ENCODE data around the gene NF1. TPM values are rescaled to one million over a fixed set of nuclear protein-coding genes. Genes with fewer than 3 reads are reported as not detected.
"Not testable (repeated sequence)": the region's sequence is repeated elsewhere in the genome, so short reads cannot be mapped to it uniquely, and the experiment has no call there.

The NF1 gene, protein sequence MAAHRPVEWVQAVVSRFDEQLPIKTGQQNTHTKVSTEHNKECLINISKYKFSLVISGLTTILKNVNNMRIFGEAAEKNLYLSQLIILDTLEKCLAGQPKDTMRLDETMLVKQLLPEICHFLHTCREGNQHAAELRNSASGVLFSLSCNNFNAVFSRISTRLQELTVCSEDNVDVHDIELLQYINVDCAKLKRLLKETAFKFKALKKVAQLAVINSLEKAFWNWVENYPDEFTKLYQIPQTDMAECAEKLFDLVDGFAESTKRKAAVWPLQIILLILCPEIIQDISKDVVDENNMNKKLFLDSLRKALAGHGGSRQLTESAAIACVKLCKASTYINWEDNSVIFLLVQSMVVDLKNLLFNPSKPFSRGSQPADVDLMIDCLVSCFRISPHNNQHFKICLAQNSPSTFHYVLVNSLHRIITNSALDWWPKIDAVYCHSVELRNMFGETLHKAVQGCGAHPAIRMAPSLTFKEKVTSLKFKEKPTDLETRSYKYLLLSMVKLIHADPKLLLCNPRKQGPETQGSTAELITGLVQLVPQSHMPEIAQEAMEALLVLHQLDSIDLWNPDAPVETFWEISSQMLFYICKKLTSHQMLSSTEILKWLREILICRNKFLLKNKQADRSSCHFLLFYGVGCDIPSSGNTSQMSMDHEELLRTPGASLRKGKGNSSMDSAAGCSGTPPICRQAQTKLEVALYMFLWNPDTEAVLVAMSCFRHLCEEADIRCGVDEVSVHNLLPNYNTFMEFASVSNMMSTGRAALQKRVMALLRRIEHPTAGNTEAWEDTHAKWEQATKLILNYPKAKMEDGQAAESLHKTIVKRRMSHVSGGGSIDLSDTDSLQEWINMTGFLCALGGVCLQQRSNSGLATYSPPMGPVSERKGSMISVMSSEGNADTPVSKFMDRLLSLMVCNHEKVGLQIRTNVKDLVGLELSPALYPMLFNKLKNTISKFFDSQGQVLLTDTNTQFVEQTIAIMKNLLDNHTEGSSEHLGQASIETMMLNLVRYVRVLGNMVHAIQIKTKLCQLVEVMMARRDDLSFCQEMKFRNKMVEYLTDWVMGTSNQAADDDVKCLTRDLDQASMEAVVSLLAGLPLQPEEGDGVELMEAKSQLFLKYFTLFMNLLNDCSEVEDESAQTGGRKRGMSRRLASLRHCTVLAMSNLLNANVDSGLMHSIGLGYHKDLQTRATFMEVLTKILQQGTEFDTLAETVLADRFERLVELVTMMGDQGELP (N-terminal part only)
- polyA plus RNA-seq (2013, experiment 1 of 2) = 34.5 TPM
- polyA plus RNA-seq (2013, experiment 2 of 2) = 28.0 TPM

- Histone ChIP-seq H3K4me3 (ENCODE audit: extremely low read depth, insufficient read depth, low read length, poor library complexity, severe bottlenecking) (peak within 1 kb of the TSS; percentile 93), H3K9me3 (ENCODE audit: control insufficient read depth, low read length) (no peaks in the 10 kb centered on the region), H3K27ac (ENCODE audit: low read depth, low read length, severe bottlenecking) (peak within 1 kb of the TSS; percentile 94), H3K36me3 (ENCODE audit: control insufficient read depth, insufficient read depth, low read length) (peaks cover 10% of the 10 kb centered on the region), H3K4me1 (ENCODE audit: control insufficient read depth, insufficient read depth, low read length, poor library complexity, severe bottlenecking) (peaks cover 10% of the 10 kb centered on the region)
- WGBS, 2 experiments (ENCODE audit: insufficient coverage in 2 of 2) = 1% methylated on average over 20 of the region's 45 CpGs
Measured at GRCh38 chr17:31094600-31095235, at the start of gene NF1. Gene NF1, plus strand, starts transcription at chr17:31094977. Its CDS starts 333 bp downstream, at chr17:31095310.

DNA sequence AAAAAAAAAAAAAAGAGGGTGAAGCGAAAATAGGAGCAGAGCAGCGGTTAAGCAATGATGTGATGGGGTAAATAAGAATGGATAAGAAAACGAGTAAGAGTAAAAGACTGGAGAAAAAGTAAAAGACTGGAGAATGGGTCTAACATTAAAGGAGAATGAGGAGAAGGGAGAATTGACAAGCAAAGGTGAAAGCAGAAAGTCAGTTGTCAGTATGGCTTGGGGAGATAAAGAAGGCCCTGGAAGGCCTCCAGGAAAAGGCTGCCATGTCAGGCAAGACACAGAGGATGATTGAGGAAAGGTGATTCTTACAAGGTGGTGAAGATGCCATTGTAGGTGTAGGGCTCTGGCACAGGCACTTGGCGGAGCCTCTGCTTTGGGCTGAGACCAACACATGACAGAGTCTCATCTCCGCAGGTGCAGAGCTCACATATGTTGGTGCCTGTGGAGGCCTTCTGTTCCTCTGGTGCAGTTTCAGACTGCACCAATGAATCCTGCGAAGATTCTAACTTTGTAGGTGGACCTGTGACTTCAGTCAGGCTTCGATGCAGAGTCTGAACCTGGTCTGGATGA is 47.8 kb upstream of the NF1 start:
- H3K27ac ChIP-seq (ENCODE audit: low read depth, low read length, severe bottlenecking); H3K9me3 ChIP-seq (ENCODE audit: control insufficient read depth, low read length); H3K4me3 ChIP-seq (ENCODE audit: extremely low read depth, insufficient read depth, low read length, poor library complexity, severe bottlenecking); H3K4me1 ChIP-seq (ENCODE audit: control insufficient read depth, insufficient read depth, low read length, poor library complexity, severe bottlenecking); H3K36me3 ChIP-seq (ENCODE audit: control insufficient read depth, insufficient read depth, low read length): not testable (repeated sequence)
- WGBS, 2 experiments (ENCODE audit: insufficient coverage in 2 of 2) = no CpG with 5 or more reads among the region's 7 CpGs

- H3K36me3 ChIP-seq (ENCODE audit: control insufficient read depth, insufficient read depth, low read length) = no peaks in the 10 kb centered on the region
- H3K4me1 ChIP-seq (ENCODE audit: control insufficient read depth, insufficient read depth, low read length, poor library complexity, severe bottlenecking) = peaks cover 14% of the 10 kb centered on the region
- H3K4me3 ChIP-seq (ENCODE audit: extremely low read depth, insufficient read depth, low read length, poor library complexity, severe bottlenecking) = no peak overlapping the region
- H3K27ac ChIP-seq (ENCODE audit: low read depth, low read length, severe bottlenecking) = no peak overlapping the region
- H3K9me3 ChIP-seq (ENCODE audit: control insufficient read depth, low read length) = peaks cover 4% of the 10 kb centered on the region
Measured at GRCh38 chr17:31048142-31048541, 46.6 kb upstream of the NF1 start.

DNA sequence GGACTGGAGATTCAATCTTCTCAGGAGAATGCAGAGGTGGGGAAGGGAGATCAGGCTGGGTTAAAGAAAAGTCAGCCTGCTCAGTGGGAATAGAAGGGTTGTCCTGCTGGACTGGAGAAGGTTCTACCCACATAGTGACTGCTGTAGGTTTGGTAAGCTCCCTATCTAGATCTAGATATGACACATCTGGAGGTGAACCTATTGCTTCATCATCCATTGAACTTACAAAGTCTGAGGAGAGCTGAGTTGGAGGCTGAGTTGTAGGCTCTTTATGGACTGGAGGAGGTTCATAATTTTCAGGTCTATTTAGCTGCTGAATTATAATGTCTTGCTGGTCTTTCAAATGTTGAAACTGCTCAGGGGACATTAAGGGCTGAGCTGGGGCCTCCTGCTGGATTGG is 46.0 kb upstream of the NF1 start:
- no peaks in the 10 kb centered on the region for H3K36me3 ChIP-seq (ENCODE audit: control insufficient read depth, insufficient read depth, low read length)
- peaks cover 18% of the 10 kb centered on the region for H3K4me1 ChIP-seq (ENCODE audit: control insufficient read depth, insufficient read depth, low read length, poor library complexity, severe bottlenecking)
- H3K27ac ChIP-seq (ENCODE audit: low read depth, low read length, severe bottlenecking) = no peak overlapping the region
- H3K9me3 ChIP-seq (ENCODE audit: control insufficient read depth, low read length) = peaks cover 4% of the 10 kb centered on the region
- H3K4me3 ChIP-seq (ENCODE audit: extremely low read depth, insufficient read depth, low read length, poor library complexity, severe bottlenecking) = no peak overlapping the region

GRCh38 chr17:31050948-31051347 is 43.8 kb upstream of the NF1 start:
- H3K4me3 ChIP-seq (ENCODE audit: extremely low read depth, insufficient read depth, low read length, poor library complexity, severe bottlenecking) = no peak overlapping the region
- H3K9me3 ChIP-seq (ENCODE audit: control insufficient read depth, low read length) = peaks cover 4% of the 10 kb centered on the region
- no peak overlapping the region for H3K27ac ChIP-seq (ENCODE audit: low read depth, low read length, severe bottlenecking)
- H3K4me1 ChIP-seq (ENCODE audit: control insufficient read depth, insufficient read depth, low read length, poor library complexity, severe bottlenecking) = peaks cover 18% of the 10 kb centered on the region
- 93 to 94% methylated on average over 8 of the region's 9 CpGs for whole genome bisulfite sequencing, 2 experiments (ENCODE audit: insufficient coverage in 2 of 2)
- no peaks in the 10 kb centered on the region for H3K36me3 ChIP-seq (ENCODE audit: control insufficient read depth, insufficient read depth, low read length)

- H3K9me3 ChIP-seq (ENCODE audit: control insufficient read depth, low read length) = peaks cover 4% of the 10 kb centered on the region
- H3K4me3 ChIP-seq (ENCODE audit: extremely low read depth, insufficient read depth, low read length, poor library complexity, severe bottlenecking) = no peak overlapping the region
- H3K27ac ChIP-seq (ENCODE audit: low read depth, low read length, severe bottlenecking) = no peak overlapping the region
- 80 to 100% methylated on average over 1 of the region's 2 CpGs for whole genome bisulfite sequencing, 2 experiments (ENCODE audit: insufficient coverage in 2 of 2)
- H3K4me1 ChIP-seq (ENCODE audit: control insufficient read depth, insufficient read depth, low read length, poor library complexity, severe bottlenecking) = peaks cover 18% of the 10 kb centered on the region
- no peaks in the 10 kb centered on the region for H3K36me3 ChIP-seq (ENCODE audit: control insufficient read depth, insufficient read depth, low read length)
Measured at GRCh38 chr17:31051506-31051905, 43.3 kb upstream of the NF1 start.

GRCh38 chr17:31052187-31052889 is 42.4 kb upstream of the NF1 start:
- Histone ChIP-seq H3K27ac (ENCODE audit: low read depth, low read length, severe bottlenecking) (peak overlapping the region; percentile 73), H3K4me3 (ENCODE audit: extremely low read depth, insufficient read depth, low read length, poor library complexity, severe bottlenecking) (no peak overlapping the region)

GRCh38 chr17:31053071-31053470 is 41.7 kb upstream of the NF1 start:
- Histone ChIP-seq H3K36me3 (ENCODE audit: control insufficient read depth, insufficient read depth, low read length) (no peaks in the 10 kb centered on the region), H3K27ac (ENCODE audit: low read depth, low read length, severe bottlenecking) (no peak overlapping the region), H3K4me1 (ENCODE audit: control insufficient read depth, insufficient read depth, low read length, poor library complexity, severe bottlenecking) (peaks cover 18% of the 10 kb centered on the region), H3K4me3 (ENCODE audit: extremely low read depth, insufficient read depth, low read length, poor library complexity, severe bottlenecking) (no peak overlapping the region), H3K9me3 (ENCODE audit: control insufficient read depth, low read length) (peaks cover 4% of the 10 kb centered on the region)
- 100% methylated on average over 1 to 3 of the region's 4 CpGs for WGBS, 2 experiments (ENCODE audit: insufficient coverage in 2 of 2)

More at GRCh38 chr17:31052187-31052889, 42.4 kb upstream of the NF1 start:
- 86 to 88% methylated on average over 6 to 7 of the region's 9 CpGs for WGBS, 2 experiments (ENCODE audit: insufficient coverage in 2 of 2)
- Histone ChIP-seq H3K9me3 (ENCODE audit: control insufficient read depth, low read length) (peaks cover 4% of the 10 kb centered on the region), H3K4me1 (ENCODE audit: control insufficient read depth, insufficient read depth, low read length, poor library complexity, severe bottlenecking) (peaks cover 18% of the 10 kb centered on the region), H3K36me3 (ENCODE audit: control insufficient read depth, insufficient read depth, low read length) (no peaks in the 10 kb centered on the region)

DNA sequence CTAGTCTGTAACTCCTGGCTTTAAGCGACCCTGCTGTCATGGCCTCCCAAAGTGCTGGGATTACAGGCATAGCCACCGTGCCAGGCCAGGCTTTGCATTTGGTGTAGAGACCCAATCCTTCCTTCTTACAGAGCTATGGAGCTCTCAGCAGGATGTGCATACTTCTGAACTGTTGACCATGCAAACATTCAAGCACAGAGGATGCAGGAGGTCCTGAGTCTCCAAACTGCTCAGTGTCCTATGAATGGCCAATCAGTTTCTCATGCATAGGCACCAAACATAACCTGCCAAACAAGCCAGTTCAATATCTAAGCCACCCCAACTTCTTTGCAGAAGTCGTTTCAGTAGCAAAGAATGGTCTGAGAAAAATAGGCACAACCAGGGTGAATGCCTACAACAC is 40.0 kb upstream of the NF1 start:
- no peak overlapping the region for H3K27ac ChIP-seq (ENCODE audit: low read depth, low read length, severe bottlenecking)
- H3K36me3 ChIP-seq (ENCODE audit: control insufficient read depth, insufficient read depth, low read length) = no peaks in the 10 kb centered on the region
- 86 to 94% methylated on average over 3 of the region's 3 CpGs for WGBS, 2 experiments (ENCODE audit: insufficient coverage in 2 of 2)
- no peak overlapping the region for H3K4me3 ChIP-seq (ENCODE audit: extremely low read depth, insufficient read depth, low read length, poor library complexity, severe bottlenecking)
- peaks cover 18% of the 10 kb centered on the region for H3K4me1 ChIP-seq (ENCODE audit: control insufficient read depth, insufficient read depth, low read length, poor library complexity, severe bottlenecking)
- peaks cover 4% of the 10 kb centered on the region for H3K9me3 ChIP-seq (ENCODE audit: control insufficient read depth, low read length)

Data from mesodermal cell (in vitro differentiated cells).